GM19099 (cell line): ENCODE measurements around the gene PAPLN.

Experiments
- POLR2A ChIP-seq: IDR thresholded peaks from 3 replicates; pipeline ENCODE4 v1.6.1; 2011; ENCODE audit warnings: low read depth; ENCODE audit not compliant: insufficient read length; ENCODE audit errors: extremely low read depth

The PAPLN gene

GRCh38 chr14:73220634-73221033 is 16.7 kb upstream of the PAPLN start:
- TF ChIP-seq POLR2A: no peak

GRCh38 chr14:73221945-73222344 is 15.4 kb upstream of the PAPLN start:
- TF ChIP-seq POLR2A: no peak

GRCh38 chr14:73223049-73223448 is 14.3 kb upstream of the PAPLN start:
- TF ChIP-seq POLR2A: no peak

GRCh38 chr14:73225496-73225895 is 11.8 kb upstream of the PAPLN start:
- TF ChIP-seq POLR2A: no peak

GRCh38 chr14:73227812-73228781 is 9.2 kb upstream of the PAPLN start:
- no peak for TF ChIP-seq POLR2A

DNA sequence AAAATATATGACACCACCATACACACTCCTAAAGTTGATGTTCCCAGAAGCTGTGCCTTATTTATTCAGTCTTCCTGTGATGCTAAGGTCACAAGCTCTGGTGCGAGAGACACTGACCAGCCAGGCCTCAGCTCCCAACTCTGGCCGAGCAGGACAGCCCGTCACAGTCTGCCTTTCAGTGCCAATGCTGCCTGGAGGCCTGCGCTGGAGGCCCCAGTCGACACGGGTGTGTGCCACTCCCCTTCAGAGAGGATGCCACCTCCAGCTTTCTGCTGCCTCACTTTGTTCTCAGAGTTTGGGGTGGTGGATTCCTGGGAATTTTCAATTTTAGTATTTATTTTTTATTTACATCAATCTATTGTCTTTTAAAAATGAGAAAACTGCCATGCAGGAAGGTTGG is 7.3 kb upstream of the PAPLN start:
- TF ChIP-seq POLR2A: no peak

- TF ChIP-seq POLR2A: no peak
Measured at GRCh38 chr14:73231981-73232851, 5.1 kb upstream of the PAPLN start.

GRCh38 chr14:73232984-73233383 is 4.3 kb upstream of the PAPLN start:
- TF ChIP-seq POLR2A: no peak

- no peak for TF ChIP-seq POLR2A
Measured at GRCh38 chr14:73233564-73233963, 3.7 kb upstream of the PAPLN start.

GRCh38 chr14:73234029-73234428 is 3.3 kb upstream of the PAPLN start:
- TF ChIP-seq POLR2A: no peak

- no peak for TF ChIP-seq POLR2A
Measured at GRCh38 chr14:73234586-73235394, 2.5 kb upstream of the PAPLN start.

DNA sequence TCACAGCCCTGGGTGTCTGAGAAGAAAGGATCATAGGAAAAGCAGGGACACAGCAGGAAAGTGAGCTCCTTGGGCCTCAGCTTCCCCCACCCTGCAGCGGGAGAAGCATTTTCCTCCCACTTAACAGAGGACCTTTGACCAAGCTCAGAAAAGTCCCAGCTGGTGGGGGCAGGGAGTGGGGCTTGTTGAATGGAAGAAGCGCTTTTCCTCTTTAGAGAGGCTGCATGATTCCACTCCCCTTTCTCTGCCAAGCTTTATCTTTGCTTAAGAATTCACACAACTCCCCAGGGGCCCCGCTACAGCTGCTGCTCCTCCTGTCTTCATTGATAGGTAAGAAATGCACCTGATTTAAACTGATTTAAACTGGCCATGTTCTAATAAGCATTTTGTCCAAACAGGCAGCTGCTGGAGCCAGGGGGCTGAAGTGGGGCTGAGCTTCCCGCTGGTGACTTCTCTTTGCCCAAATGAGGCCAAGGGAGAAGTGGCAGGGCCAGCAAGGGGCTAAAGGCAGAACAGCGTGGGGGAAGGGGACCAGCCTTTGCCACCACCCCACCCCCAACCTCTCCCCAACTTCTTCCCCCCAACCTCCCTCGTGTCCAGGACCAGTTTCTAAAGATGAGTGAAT is 1.7 kb upstream of the PAPLN start:
- no peak for TF ChIP-seq POLR2A

- TF ChIP-seq POLR2A: no peak
Measured at GRCh38 chr14:73236157-73236556, 1.1 kb upstream of the PAPLN start.

- no peak for TF ChIP-seq POLR2A
Measured at GRCh38 chr14:73236752-73237218, 521 bp upstream of the PAPLN start.
